ENCODE results near the gene ACAD8.

Gene ACAD8

DNA sequence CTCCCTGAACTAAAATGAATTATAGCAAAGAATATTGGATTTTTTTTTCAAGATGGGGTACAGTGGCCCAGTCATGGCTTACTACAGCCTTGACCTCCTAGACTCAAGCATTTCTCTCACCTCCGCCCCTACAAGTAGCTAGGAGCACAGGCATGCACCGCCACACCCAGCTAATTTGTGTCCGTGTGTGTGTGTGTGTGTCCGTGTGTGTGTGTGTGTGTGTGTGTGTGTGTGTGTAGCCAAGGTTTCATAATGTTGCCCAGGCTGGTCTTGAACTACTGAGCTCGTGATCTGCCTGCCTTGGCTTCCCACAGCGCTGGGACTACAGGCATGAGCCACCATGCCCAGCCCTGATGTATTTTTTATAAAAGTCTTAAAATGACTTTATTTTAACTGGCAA lies 12.8 kb upstream of the ACAD8 start:
- no peak overlapping the region for H3K4me3 ChIP-seq (ENCODE audit: low read length)
- no peaks in the 10 kb centered on the region for H3K9me3 ChIP-seq (ENCODE audit: control insufficient read depth, insufficient read depth, low read length)
- H3K36me3 ChIP-seq (ENCODE audit: control insufficient read depth, insufficient read depth, low read length) = 0 out of 2 replicates have a peak, but pooled peaks cover 5% of the 10 kb centered on the region
- no CpG with 5 or more reads among the region's 6 CpGs for WGBS (ENCODE audit: insufficient coverage, insufficient read length)
- H3K27ac ChIP-seq (ENCODE audit: low read length) = no peak overlapping the region
- no peaks in the 10 kb centered on the region for H3K4me1 ChIP-seq (ENCODE audit: control insufficient read depth, insufficient read depth, low read length)
- no peaks in the 10 kb centered on the region for H3K27me3 ChIP-seq (ENCODE audit: control insufficient read depth, insufficient read depth, low read length)
- no peak for DNase-seq (ENCODE audit: low read depth, low spot score)

DNA sequence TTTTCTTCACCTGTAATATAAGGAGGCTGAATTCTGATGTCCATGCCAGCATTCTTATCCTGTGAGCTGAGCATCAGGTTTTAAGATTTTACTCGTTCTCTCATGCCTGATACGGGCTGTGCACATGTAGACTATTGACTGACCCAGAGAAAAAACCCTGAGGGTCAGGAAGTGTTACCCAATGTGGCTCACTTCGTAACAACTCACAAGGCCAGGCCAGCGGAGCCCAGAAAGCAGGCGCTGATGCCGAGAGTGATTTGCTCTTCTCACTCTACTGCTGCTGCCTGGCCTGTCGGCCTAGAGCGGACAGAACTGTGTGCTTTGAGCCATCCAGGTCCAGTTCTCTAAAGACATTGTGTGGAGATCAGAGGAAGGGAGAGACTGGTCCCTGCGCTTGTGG lies 11.0 kb upstream of the ACAD8 start:
- H3K4me1 ChIP-seq (ENCODE audit: control insufficient read depth, insufficient read depth, low read length) = no peaks in the 10 kb centered on the region
- 0 out of 2 replicates have a peak, but pooled peaks cover 5% of the 10 kb centered on the region for H3K36me3 ChIP-seq (ENCODE audit: control insufficient read depth, insufficient read depth, low read length)
- H3K27me3 ChIP-seq (ENCODE audit: control insufficient read depth, insufficient read depth, low read length) = no peaks in the 10 kb centered on the region
- no peak overlapping the region for H3K4me3 ChIP-seq (ENCODE audit: low read length)
- H3K27ac ChIP-seq (ENCODE audit: low read length) = no peak overlapping the region
- DNase-seq (ENCODE audit: low read depth, low spot score) = no peak
- WGBS (ENCODE audit: insufficient coverage, insufficient read length) = no CpG with 5 or more reads among the region's 9 CpGs
- no peaks in the 10 kb centered on the region for H3K9me3 ChIP-seq (ENCODE audit: control insufficient read depth, insufficient read depth, low read length)

DNA sequence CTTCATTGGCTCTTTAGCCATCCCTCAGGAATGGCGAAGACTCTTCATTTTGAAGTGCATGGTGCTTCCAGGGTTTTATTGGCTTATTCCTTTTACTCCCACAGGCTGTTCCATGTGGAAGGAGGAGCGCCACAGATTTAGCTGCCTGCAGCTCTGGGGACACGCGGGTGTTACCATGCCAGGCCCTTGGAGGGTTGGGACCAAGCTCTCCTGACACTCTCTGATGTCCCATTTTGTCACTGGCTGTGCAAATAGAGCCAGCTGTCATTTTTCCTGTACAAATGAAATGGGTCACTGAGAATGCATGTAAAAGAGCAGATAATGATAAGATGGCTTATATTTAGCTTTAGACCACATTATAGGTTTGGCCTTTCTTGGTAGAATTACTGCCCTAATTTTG lies 9.5 kb upstream of the ACAD8 start:
- Histone ChIP-seq H3K27ac (ENCODE audit: low read length) (no peak overlapping the region), H3K4me3 (ENCODE audit: low read length) (no peak overlapping the region), H3K4me1 (ENCODE audit: control insufficient read depth, insufficient read depth, low read length) (no peaks in the 10 kb centered on the region), H3K36me3 (ENCODE audit: control insufficient read depth, insufficient read depth, low read length) (peaks cover 8% of the 10 kb centered on the region; the same call in 1 of the 2 replicates), H3K27me3 (ENCODE audit: control insufficient read depth, insufficient read depth, low read length) (no peaks in the 10 kb centered on the region), H3K9me3 (ENCODE audit: control insufficient read depth, insufficient read depth, low read length) (no peaks in the 10 kb centered on the region)
- DNase-seq (ENCODE audit: low read depth, low spot score) = no peak
- no CpG with 5 or more reads among the region's 4 CpGs for WGBS (ENCODE audit: insufficient coverage, insufficient read length)

DNA sequence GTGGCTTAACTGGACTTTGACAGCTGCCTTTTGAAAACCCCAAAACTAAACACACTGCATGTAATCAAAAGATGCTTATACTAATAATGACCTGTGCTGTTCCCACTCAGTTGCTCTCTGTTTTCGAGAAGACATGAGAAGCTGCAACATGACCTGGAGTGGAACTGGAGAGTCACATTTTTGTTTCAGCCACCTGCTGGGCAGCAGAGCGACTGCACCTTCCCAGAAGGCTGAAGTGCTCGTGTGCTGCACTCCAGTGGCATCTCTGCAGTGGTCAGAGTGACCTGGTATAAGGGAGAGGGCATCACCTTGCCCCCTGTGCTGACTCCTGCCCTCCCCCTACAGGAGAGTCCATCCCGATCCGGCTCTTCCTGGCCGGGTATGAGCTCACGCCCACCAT lies 8.8 kb upstream of the ACAD8 start:
- no peaks in the 10 kb centered on the region for H3K27me3 ChIP-seq (ENCODE audit: control insufficient read depth, insufficient read depth, low read length)
- no CpG with 5 or more reads among the region's 7 CpGs for WGBS (ENCODE audit: insufficient coverage, insufficient read length)
- no peak for DNase-seq (ENCODE audit: low read depth, low spot score)
- no peaks in the 10 kb centered on the region for H3K4me1 ChIP-seq (ENCODE audit: control insufficient read depth, insufficient read depth, low read length)
- no peak overlapping the region for H3K4me3 ChIP-seq (ENCODE audit: low read length)
- no peak overlapping the region for H3K27ac ChIP-seq (ENCODE audit: low read length)
- no peaks in the 10 kb centered on the region for H3K9me3 ChIP-seq (ENCODE audit: control insufficient read depth, insufficient read depth, low read length)
- H3K36me3 ChIP-seq (ENCODE audit: control insufficient read depth, insufficient read depth, low read length) = peaks cover 8% of the 10 kb centered on the region; the same call in 1 of the 2 replicates

DNA sequence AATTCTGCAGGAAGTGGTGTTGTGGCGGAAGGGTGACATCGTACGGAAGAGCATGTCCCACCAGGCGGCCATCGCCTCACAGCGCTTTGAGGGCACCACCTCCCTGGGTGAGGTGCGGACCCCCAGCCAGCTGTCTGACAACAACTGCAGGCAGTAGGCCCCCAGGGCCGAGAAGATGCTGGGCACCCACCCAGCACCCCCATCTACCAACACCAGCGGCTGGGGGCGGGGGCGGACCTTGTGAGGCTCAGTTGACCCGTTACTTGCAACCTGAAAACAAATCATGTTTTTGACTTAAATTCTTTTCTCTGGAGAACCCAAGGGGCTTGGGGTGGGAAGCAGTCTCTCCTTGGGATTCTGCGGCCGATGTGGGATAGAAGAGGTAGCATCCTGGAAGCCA lies 7.9 kb upstream of the ACAD8 start:
- Histone ChIP-seq H3K27me3 (ENCODE audit: control insufficient read depth, insufficient read depth, low read length) (no peaks in the 10 kb centered on the region), H3K9me3 (ENCODE audit: control insufficient read depth, insufficient read depth, low read length) (no peaks in the 10 kb centered on the region), H3K4me1 (ENCODE audit: control insufficient read depth, insufficient read depth, low read length) (no peaks in the 10 kb centered on the region), H3K36me3 (ENCODE audit: control insufficient read depth, insufficient read depth, low read length) (peaks cover 8% of the 10 kb centered on the region; the same call in 1 of the 2 replicates), H3K4me3 (ENCODE audit: low read length) (no peak overlapping the region), H3K27ac (ENCODE audit: low read length) (no peak overlapping the region)
- no peak for DNase-seq (ENCODE audit: low read depth, low spot score)
- WGBS (ENCODE audit: insufficient coverage, insufficient read length) = no CpG with 5 or more reads among the region's 14 CpGs

DNA sequence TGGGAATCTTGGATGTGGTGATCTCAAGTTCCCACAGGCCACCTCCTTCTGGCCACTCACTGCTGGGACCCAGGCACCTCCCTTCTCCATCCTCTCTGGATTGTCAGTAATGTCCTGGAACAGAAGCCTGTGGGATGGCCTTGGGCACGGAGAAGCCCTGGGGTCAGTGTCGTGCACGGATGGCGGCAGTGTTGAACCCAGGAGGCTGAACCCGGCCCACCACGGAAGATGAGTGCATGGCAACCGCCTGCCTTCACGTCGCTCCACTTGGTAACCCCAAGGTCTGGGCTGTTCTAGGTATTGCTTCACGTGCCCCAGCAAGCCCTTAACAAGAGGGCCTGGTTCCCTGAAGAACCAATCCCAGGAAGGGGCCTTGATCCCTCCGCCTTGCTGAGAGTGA lies 7.3 kb upstream of the ACAD8 start:
- Histone ChIP-seq H3K4me1 (ENCODE audit: control insufficient read depth, insufficient read depth, low read length) (no peaks in the 10 kb centered on the region), H3K4me3 (ENCODE audit: low read length) (no peak overlapping the region), H3K27me3 (ENCODE audit: control insufficient read depth, insufficient read depth, low read length) (no peaks in the 10 kb centered on the region), H3K36me3 (ENCODE audit: control insufficient read depth, insufficient read depth, low read length) (peaks cover 8% of the 10 kb centered on the region; the same call in 1 of the 2 replicates), H3K9me3 (ENCODE audit: control insufficient read depth, insufficient read depth, low read length) (no peaks in the 10 kb centered on the region), H3K27ac (ENCODE audit: low read length) (no peak overlapping the region)
- WGBS (ENCODE audit: insufficient coverage, insufficient read length) = no CpG with 5 or more reads among the region's 11 CpGs
- DNase-seq (ENCODE audit: low read depth, low spot score) = no peak

DNA sequence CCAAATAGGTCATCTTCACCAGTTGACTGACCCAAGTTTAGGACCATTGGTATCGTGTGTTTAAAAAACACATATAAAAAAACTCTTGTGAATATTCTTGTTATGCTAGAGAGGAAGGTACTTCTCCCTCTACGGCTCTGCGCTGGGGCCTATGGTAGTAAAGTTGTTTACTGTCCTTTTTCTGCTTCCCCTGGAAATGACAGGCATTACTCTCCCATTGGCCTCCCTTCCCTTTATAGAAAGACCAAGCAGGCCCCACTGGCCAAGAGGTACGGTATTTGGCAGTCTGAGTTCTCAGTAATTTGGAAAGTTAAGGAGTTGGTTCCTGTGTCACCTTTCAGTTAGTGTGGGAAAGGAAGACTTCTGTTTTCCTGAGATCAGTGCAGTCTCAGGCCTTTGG lies 6.7 kb upstream of the ACAD8 start:
- Histone ChIP-seq H3K36me3 (ENCODE audit: control insufficient read depth, insufficient read depth, low read length) (peaks cover 6% of the 10 kb centered on the region; the same call in 1 of the 2 replicates), H3K4me1 (ENCODE audit: control insufficient read depth, insufficient read depth, low read length) (no peaks in the 10 kb centered on the region; the same call in 1 of the 2 replicates), H3K27me3 (ENCODE audit: control insufficient read depth, insufficient read depth, low read length) (no peaks in the 10 kb centered on the region), H3K4me3 (ENCODE audit: low read length) (no peak overlapping the region), H3K9me3 (ENCODE audit: control insufficient read depth, insufficient read depth, low read length) (no peaks in the 10 kb centered on the region), H3K27ac (ENCODE audit: low read length) (no peak overlapping the region)
- DNase-seq (ENCODE audit: low read depth, low spot score) = no peak
- WGBS (ENCODE audit: insufficient coverage, insufficient read length) = no CpG with 5 or more reads among the region's 4 CpGs

DNA sequence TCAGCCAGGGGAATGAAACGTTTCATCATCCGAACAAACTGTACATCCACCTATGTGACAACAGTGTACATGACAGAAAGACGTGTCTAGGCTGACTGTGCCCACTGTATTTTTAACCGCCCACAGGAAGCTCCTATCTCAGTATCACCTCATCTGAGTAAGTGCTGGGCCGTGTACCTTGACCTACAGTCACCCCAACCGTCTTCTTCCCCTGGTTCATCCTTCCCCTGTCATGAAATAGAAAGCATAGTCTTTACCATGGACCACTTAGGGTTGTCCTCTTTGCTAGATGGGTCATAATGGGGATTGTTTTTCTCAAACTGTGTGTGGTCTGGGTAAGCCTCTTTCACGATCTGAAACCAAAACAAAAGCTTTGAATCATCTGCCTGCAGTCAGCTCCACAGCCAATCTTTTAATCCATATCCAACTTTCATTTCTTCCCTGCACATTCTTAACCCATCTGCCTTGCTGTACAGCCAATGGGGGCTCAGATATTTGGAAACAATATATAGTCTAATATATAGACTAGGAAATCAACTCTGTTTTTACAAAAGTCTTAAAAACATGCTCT lies 4.4 kb upstream of the ACAD8 start:
- no peak overlapping the region for H3K4me3 ChIP-seq (ENCODE audit: low read length)
- peaks cover 6% of the 10 kb centered on the region; the same call in 1 of the 2 replicates for H3K36me3 ChIP-seq (ENCODE audit: control insufficient read depth, insufficient read depth, low read length)
- no peaks in the 10 kb centered on the region for H3K9me3 ChIP-seq (ENCODE audit: control insufficient read depth, insufficient read depth, low read length)
- no peaks in the 10 kb centered on the region for H3K27me3 ChIP-seq (ENCODE audit: control insufficient read depth, insufficient read depth, low read length)
- WGBS (ENCODE audit: insufficient coverage, insufficient read length) = no CpG with 5 or more reads among the region's 7 CpGs
- no peaks in the 10 kb centered on the region; the same call in 1 of the 2 replicates for H3K4me1 ChIP-seq (ENCODE audit: control insufficient read depth, insufficient read depth, low read length)
- H3K27ac ChIP-seq (ENCODE audit: low read length) = no peak overlapping the region
- DNase-seq (ENCODE audit: low read depth, low spot score) = no peak

DNA sequence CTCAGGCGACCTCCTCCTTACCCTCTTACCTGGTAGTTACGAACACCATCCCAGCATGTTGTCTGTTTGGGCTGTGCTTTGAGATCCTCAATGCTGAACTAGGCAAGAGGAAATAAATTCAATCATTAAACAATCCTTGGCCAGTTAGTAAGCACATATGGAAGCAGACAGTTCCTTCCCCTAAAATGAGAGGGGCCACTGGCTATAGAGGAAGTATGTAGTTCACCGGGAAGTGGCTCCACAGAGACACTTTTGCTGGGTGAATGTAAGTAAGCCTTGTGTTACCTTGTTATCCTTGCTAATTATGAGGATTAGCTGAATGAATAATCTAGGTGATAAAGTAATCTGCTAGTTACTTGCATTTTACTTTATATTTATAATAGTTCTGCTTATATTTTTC lies 3.1 kb upstream of the ACAD8 start:
- Histone ChIP-seq H3K4me3 (ENCODE audit: low read length) (no peak overlapping the region), H3K9me3 (ENCODE audit: control insufficient read depth, insufficient read depth, low read length) (no peaks in the 10 kb centered on the region), H3K27me3 (ENCODE audit: control insufficient read depth, insufficient read depth, low read length) (no peaks in the 10 kb centered on the region), H3K36me3 (ENCODE audit: control insufficient read depth, insufficient read depth, low read length) (peaks cover 4% of the 10 kb centered on the region; the same call in 1 of the 2 replicates), H3K4me1 (ENCODE audit: control insufficient read depth, insufficient read depth, low read length) (no peaks in the 10 kb centered on the region; the same call in 1 of the 2 replicates), H3K27ac (ENCODE audit: low read length) (no peak overlapping the region)
- WGBS (ENCODE audit: insufficient coverage, insufficient read length) = no CpG with 5 or more reads among the region's 3 CpGs
- no peak for DNase-seq (ENCODE audit: low read depth, low spot score)

DNA sequence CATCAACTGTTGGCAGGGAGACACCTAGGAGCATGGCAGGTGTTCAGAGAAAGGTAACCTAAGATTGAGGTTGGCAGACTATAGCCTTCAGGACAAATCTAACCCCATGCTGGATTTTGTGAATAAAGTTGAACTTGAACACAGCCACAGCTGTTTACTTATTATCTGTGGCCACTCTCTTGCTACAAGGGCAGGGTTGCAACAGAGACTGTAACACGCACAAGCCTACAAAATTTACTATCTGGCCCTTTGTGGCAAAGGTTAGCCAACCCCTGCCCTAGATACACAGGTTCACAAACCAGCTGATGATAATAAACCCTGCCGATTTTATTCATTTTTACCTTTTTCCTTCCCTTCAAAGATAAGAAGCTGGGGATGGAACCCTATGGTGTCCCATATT lies 2.7 kb upstream of the ACAD8 start:
- H3K9me3 ChIP-seq (ENCODE audit: control insufficient read depth, insufficient read depth, low read length) = no peaks in the 10 kb centered on the region
- no peak overlapping the region for H3K27ac ChIP-seq (ENCODE audit: low read length)
- H3K27me3 ChIP-seq (ENCODE audit: control insufficient read depth, insufficient read depth, low read length) = no peaks in the 10 kb centered on the region
- no peak overlapping the region for H3K4me3 ChIP-seq (ENCODE audit: low read length)
- H3K36me3 ChIP-seq (ENCODE audit: control insufficient read depth, insufficient read depth, low read length) = peaks cover 3% of the 10 kb centered on the region; the same call in 1 of the 2 replicates
- DNase-seq (ENCODE audit: low read depth, low spot score) = no peak
- WGBS (ENCODE audit: insufficient coverage, insufficient read length) = no CpG with 5 or more reads among the region's 2 CpGs
- no peaks in the 10 kb centered on the region; the same call in 1 of the 2 replicates for H3K4me1 ChIP-seq (ENCODE audit: control insufficient read depth, insufficient read depth, low read length)
